ENCODE data around the gene FAT4.

GRCh38 chr4:125334926-125335325, 20.2 kb downstream of the FAT4 start:
- TF ChIP-seq POLR2A (IDR thresholded peaks at IDR 0.05), result no peak
- TF ChIP-seq, protein P1, sequence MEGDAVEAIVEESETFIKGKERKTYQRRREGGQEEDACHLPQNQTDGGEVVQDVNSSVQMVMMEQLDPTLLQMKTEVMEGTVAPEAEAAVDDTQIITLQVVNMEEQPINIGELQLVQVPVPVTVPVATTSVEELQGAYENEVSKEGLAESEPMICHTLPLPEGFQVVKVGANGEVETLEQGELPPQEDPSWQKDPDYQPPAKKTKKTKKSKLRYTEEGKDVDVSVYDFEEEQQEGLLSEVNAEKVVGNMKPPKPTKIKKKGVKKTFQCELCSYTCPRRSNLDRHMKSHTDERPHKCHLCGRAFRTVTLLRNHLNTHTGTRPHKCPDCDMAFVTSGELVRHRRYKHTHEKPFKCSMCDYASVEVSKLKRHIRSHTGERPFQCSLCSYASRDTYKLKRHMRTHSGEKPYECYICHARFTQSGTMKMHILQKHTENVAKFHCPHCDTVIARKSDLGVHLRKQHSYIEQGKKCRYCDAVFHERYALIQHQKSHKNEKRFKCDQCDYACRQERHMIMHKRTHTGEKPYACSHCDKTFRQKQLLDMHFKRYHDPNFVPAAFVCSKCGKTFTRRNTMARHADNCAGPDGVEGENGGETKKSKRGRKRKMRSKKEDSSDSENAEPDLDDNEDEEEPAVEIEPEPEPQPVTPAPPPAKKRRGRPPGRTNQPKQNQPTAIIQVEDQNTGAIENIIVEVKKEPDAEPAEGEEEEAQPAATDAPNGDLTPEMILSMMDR (IDR thresholded peaks at IDR 0.05), result no peak
